Spleen (tissue), 11 donors: Measurements from ENCODE around the gene NOS1AP. TPM values are rescaled to one million over a fixed set of nuclear protein-coding genes. Genes with fewer than 3 reads are reported as not detected.
A peak's percentile ranks its signal among the peaks of the same experiment; 100 is the strongest.

Experiments used
- DNase-seq: peaks from one replicate; pipeline ENCODE4 v3.0.0-alpha.2; 2020
- H3K27ac ChIP-seq, 8 donors: fragments of 200-600 bp; sonication (generic) in 7 of 8; 1 replicate in 4 of 8; 2 replicates in 4 of 8; pipeline versions ENCODE4 v1.5.0 to v1.8.0; 2016 to 2021; ENCODE audit warnings: inconsistent platforms in 4 of 8, mild to moderate bottlenecking in 4 of 8, moderate library complexity in 1 of 8
- H3K27me3 ChIP-seq, 7 donors: fragments of 200-600 bp; sonication (generic) in 6 of 7; replicated peaks in 1 of 7; 1 replicate in 4 of 7; 2 replicates in 3 of 7; pipeline versions ENCODE4 v1.5.0 to v1.8.0; 2016 to 2021; ENCODE audit warnings: inconsistent platforms in 3 of 7, mild to moderate bottlenecking in 1 of 7
- H3K36me3 ChIP-seq, 6 donors: fragments of 200-600 bp; sonication (generic) in 5 of 6; 1 replicate in 4 of 6; 2 replicates in 2 of 6; pipeline versions ENCODE4 v1.5.0 to v1.8.0; 2016 to 2021; ENCODE audit warnings: inconsistent platforms in 2 of 6
- H3K4me1 ChIP-seq, 6 donors: fragments of 200-600 bp; sonication (generic) in 5 of 6; 1 replicate in 3 of 6; 2 replicates in 3 of 6; pipeline versions ENCODE4 v1.5.0 to v1.8.0; 2016 to 2021; ENCODE audit warnings: inconsistent platforms in 3 of 6
- H3K4me3 ChIP-seq, 8 donors: fragments of 200-600 bp; sonication (generic) in 7 of 8; 1 replicate in 4 of 8; 2 replicates in 4 of 8; pipeline versions ENCODE4 v1.5.0 to v1.8.0; 2016 to 2021; ENCODE audit warnings: inconsistent platforms in 4 of 8, mild to moderate bottlenecking in 4 of 8, moderate library complexity in 2 of 8
- H3K9me3 ChIP-seq, 8 donors: fragments of 200-600 bp; sonication (generic) in 7 of 8; 1 replicate in 4 of 8; 2 replicates in 4 of 8; pipeline versions ENCODE4 v1.5.0 to v1.8.0; 2016 to 2021; ENCODE audit warnings: inconsistent platforms in 4 of 8
- POLR2A ChIP-seq, 3 donors: fragments of 450-650 bp; IDR thresholded peaks; one replicate each; pipeline ENCODE4 v1.5.1; 2017; ENCODE audit warnings: antibody characterized with exemption in 3 of 3, mild to moderate bottlenecking in 1 of 3
- POLR2AphosphoS5 ChIP-seq, 3 donors: sonication (generic); formaldehyde crosslinking; IDR thresholded peaks; one replicate each; pipeline ENCODE4 v1.5.1; 2017; ENCODE audit warnings: antibody characterized with exemption in 3 of 3
- WGBS, 5 donors: extraction: QIAGEN DNeasy Blood & Tissue Kit in 3 of 5; methylation state at CpG; one replicate each; pipeline versions ENCODE4 v1.1.5 to v1.1.7; 2013 to 2018; 5-methylcytosine and 5-hydroxymethylcytosine counted together
- intact Hi-C: fragments of 100-400 bp; cut with DNase I; formaldehyde crosslinking; loops from one replicate; pipeline ENCODE4 v1.15.0; 2023; ENCODE audit warnings: low total_unique reads
- polyA plus RNA-seq, 3 donors: library from polyadenylated mRNA; stranded (reverse); fragments of 200-250 nt; gene quantifications; one replicate each; pipeline ENCODE4 v1.2.1, GENCODE V29; 2013
- total RNA-seq, 7 donors: library from RNA; depleted of rRNA in 3 of 7; stranded (reverse); fragments of >200 nt in 3 of 7; fragmentation: NEBNext Ultra II Directional in 4 of 7; extraction: Animal tissue kit (Norgen Biotek cat#: 25700) in 4 of 7; gene quantifications; one replicate each; pipeline versions ENCODE4 v1.1.0 to v1.2.1, GENCODE V29; 2016 to 2021
- TF ChIP-seq, protein P1 (sequence below), 11 experiments: fragments of 200-600 bp in 7 of 11; fragments of 450-650 bp in 4 of 11; sonication (generic) in 4 of 11; IDR thresholded peaks in 8 of 11; conservative IDR thresholded peaks in 3 of 11; 1 replicate in 7 of 11; 2 replicates in 4 of 11; pipeline versions ENCODE4 v1.4.0 to v1.8.0; 2016 to 2021; ENCODE audit warnings: antibody characterized with exemption in 11 of 11, inconsistent platforms in 4 of 11, mild to moderate bottlenecking in 1 of 11
- donor health status: healthy with polysubstance abuse.
- donor health status: DM: no; HTN: no; CAD: no; lungs with moderate emphysema.
- donor health status: DM: no; HTN: no; CAD: no.
- donor health status: Bipolar disorder and iron deficiency.
- donor health status: healthy.
- donor health status: DM: no; HTN: no; CAD: no.
- donor health status: DM: yes; HTN: yes; CAD: no.

NOS1AP gene
- total and polyA plus RNA-seq, 10 donors = 0.16 to 1.7 (median 0.60) TPM; not detected in 2

DNA sequence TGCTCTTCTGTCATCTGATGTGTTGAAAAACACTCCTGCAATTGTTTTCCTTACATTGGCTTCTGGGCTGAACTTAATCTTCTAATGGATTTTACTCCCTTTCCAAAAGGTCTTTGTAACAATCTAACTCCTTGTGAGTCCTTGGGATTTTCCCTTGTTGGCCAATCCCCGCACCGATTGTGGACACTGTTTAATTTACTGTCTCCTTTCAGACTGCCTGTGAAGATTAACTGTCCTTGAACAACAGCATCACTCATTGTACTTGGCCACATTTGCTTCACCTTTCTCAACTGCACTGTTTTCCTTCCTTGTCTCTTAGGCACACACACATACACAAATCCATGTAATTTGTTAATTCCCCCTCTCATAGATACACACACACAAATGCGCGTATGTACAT is 186.8 kb downstream of the NOS1AP start:
- Histone ChIP-seq H3K27me3 (peaks cover 0 to 15% (median 0%) of the 10 kb centered on the region in 7 donors), H3K36me3 (no peaks in the 10 kb centered on the region), H3K27ac (peak overlapping the region in 3 of 8 donors; percentile 24 to 71 (median 48)), H3K4me1 (peaks cover 0 to 4% (median 0%) of the 10 kb centered on the region in 6 donors), H3K9me3 (no peaks in the 10 kb centered on the region), H3K4me3 (no peak overlapping the region)
- 73 to 83% (median 80%) methylated on average over 4 of the region's 4 CpGs for WGBS, 5 donors
- no peak for TF ChIP-seq POLR2A (IDR thresholded peaks at IDR 0.05)
- no peak for TF ChIP-seq POLR2AphosphoS5 (IDR thresholded peaks at IDR 0.05)
- TF ChIP-seq, protein P1, sequence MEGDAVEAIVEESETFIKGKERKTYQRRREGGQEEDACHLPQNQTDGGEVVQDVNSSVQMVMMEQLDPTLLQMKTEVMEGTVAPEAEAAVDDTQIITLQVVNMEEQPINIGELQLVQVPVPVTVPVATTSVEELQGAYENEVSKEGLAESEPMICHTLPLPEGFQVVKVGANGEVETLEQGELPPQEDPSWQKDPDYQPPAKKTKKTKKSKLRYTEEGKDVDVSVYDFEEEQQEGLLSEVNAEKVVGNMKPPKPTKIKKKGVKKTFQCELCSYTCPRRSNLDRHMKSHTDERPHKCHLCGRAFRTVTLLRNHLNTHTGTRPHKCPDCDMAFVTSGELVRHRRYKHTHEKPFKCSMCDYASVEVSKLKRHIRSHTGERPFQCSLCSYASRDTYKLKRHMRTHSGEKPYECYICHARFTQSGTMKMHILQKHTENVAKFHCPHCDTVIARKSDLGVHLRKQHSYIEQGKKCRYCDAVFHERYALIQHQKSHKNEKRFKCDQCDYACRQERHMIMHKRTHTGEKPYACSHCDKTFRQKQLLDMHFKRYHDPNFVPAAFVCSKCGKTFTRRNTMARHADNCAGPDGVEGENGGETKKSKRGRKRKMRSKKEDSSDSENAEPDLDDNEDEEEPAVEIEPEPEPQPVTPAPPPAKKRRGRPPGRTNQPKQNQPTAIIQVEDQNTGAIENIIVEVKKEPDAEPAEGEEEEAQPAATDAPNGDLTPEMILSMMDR (IDR thresholded peaks at IDR 0.05 in 8 of 11, conservative IDR thresholded peaks at IDR 0.05 in 3 of 11) = no peak
- no peak for DNase-seq
- intact Hi-C loops = no loop called here

DNA sequence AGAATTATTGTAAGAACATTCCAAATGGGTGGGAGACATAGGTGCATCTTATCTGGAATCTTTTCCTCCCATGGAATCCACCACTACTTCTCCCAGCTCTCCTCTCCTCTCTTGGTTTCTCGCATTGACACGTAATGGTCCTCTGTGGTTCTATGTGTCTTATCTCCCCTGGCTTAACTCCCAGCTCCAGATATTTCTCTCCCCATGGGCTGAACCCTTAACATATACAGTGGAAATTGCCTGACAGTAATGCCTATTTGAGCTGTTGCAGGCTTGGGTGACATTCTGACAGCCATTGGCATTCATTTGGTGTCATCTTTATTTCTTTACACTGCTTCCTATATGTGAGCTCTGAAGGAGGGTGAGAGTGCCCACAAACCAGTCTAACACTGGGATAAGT is 188.9 kb downstream of the NOS1AP start:
- Histone ChIP-seq H3K4me1 (peaks cover 0 to 4% (median 0%) of the 10 kb centered on the region in 6 donors), H3K27ac (no peak overlapping the region), H3K4me3 (no peak overlapping the region), H3K9me3 (no peaks in the 10 kb centered on the region), H3K27me3 (peaks cover 0 to 19% (median 0%) of the 10 kb centered on the region in 7 donors), H3K36me3 (no peaks in the 10 kb centered on the region)
- 92 to 98% (median 95%) methylated on average over 2 of the region's 2 CpGs for WGBS, 5 donors
- TF ChIP-seq, protein P1 (IDR thresholded peaks at IDR 0.05 in 8 of 11, conservative IDR thresholded peaks at IDR 0.05 in 3 of 11) = no peak
- TF ChIP-seq POLR2AphosphoS5 (IDR thresholded peaks at IDR 0.05) (no peak), POLR2A (IDR thresholded peaks at IDR 0.05) (no peak)
- no peak for DNase-seq
- intact Hi-C loops = no loop called here

DNA sequence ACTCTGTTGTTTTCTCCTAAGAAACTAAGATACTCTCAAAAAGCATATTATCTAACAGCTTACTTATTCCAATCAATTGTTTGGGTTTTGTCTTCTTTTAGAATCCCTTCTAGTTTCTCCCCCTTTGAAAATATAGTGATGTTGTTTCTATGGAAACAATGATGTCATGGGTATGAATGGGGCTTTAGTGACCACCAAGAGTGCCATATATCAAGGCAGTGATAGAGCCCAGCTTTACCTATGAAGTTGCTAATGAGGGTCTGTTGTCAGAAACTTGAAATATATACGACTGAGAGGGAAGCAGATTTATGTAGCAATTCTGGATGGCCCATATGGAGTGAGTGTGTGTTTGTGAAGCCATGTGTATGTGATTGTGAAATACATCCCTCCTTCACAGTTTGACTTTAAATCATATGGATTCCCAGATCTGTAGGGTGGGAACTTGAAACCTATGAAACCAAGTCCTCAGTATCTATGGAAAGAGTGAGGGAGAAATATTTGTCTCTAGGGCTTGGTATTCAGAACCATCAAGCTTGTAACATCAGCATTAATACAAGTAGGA is 190.5 kb downstream of the NOS1AP start:
- DNase-seq = no peak
- intact Hi-C loops = no loop called here
- WGBS, 5 donors = 35 to 69% (median 51%) methylated on average over 1 of the region's 1 CpG
- Histone ChIP-seq H3K27me3 (peaks cover 0 to 14% (median 0%) of the 10 kb centered on the region in 7 donors), H3K9me3 (no peaks in the 10 kb centered on the region), H3K36me3 (no peaks in the 10 kb centered on the region), H3K4me1 (peaks cover 0 to 4% (median 0%) of the 10 kb centered on the region in 6 donors), H3K27ac (no peak overlapping the region), H3K4me3 (no peak overlapping the region)
- TF ChIP-seq, protein P1 (IDR thresholded peaks at IDR 0.05 in 8 of 11, conservative IDR thresholded peaks at IDR 0.05 in 3 of 11) = no peak

DNA sequence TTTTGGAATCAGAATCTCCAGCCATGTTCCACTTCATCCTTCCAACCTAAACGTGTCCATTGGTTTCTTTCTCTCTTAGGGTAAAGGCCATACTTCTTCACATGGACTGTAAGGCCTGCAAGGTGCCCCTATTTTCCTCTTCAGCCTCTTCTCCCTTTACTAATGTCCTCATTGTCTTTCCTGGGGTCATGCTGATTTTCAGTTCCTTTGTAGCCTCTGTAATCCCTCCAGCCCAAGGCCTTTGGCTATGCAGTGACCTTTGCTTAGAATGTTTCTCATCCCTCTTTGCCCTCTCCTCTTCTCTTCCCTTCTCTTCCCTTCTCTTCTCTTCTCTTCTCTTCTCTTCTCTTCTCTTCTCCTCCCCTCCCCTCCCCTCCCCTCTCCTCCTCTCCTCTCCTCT is 194.6 kb downstream of the NOS1AP start:
- TF ChIP-seq, protein P1 (IDR thresholded peaks at IDR 0.05 in 8 of 11, conservative IDR thresholded peaks at IDR 0.05 in 3 of 11) = no peak
- TF ChIP-seq POLR2AphosphoS5 (IDR thresholded peaks at IDR 0.05) = no peak
- Histone ChIP-seq H3K36me3 (no peaks in the 10 kb centered on the region), H3K27ac (no peak overlapping the region), H3K9me3 (no peaks in the 10 kb centered on the region), H3K4me3 (no peak overlapping the region), H3K27me3 (peaks cover 0 to 4% (median 0%) of the 10 kb centered on the region in 7 donors), H3K4me1 (no peaks in the 10 kb centered on the region)
- intact Hi-C loops = no loop called here
- WGBS, 5 donors = 63 to 83% (median 71%) methylated on average over 1 of the region's 1 CpG
- DNase-seq = no peak
